Prostate gland (tissue), 2 donors: Measurements from ENCODE around the gene MYADM. TPM values are rescaled to one million over a fixed set of nuclear protein-coding genes. Genes with fewer than 3 reads are reported as not detected.

Experiments used
- DNase-seq: peaks from one replicate; pipeline ENCODE4 v3.0.0-alpha.2; 2019; ENCODE audit warnings: low spot score
- H3K27ac ChIP-seq, 2 donors: fragments of 200-600 bp; sonication (generic); 2 replicates each; pipeline ENCODE4 v1.5.1; 2017 to 2019
- H3K27me3 ChIP-seq: fragments of 200-600 bp; sonication (generic); replicated peaks from 2 replicates; pipeline ENCODE4 v1.5.1; 2019; ENCODE audit not compliant: insufficient read depth
- H3K36me3 ChIP-seq, 2 donors: fragments of 200-600 bp; sonication (generic); 1 replicate in 1 of 2; 2 replicates in 1 of 2; pipeline versions ENCODE4 v1.5.1 to v1.8.1; 2017 to 2019
- H3K4me1 ChIP-seq: fragments of 200-600 bp; sonication (generic); replicated peaks from 2 replicates; pipeline ENCODE4 v1.5.1; 2019
- H3K4me3 ChIP-seq, 2 donors: fragments of 200-600 bp; sonication (generic); 2 replicates each; pipeline ENCODE4 v1.5.1; 2017 to 2019
- H3K9me3 ChIP-seq: fragments of 200-600 bp; sonication (generic); 2 replicates; pipeline ENCODE4 v1.5.1; 2017
- CTCF ChIP-seq, 4 experiments: fragments of 200-600 bp in 2 of 4; fragments of 450-650 bp in 2 of 4; sonication (generic) in 2 of 4; IDR thresholded peaks; 1 replicate in 3 of 4; 2 replicates in 1 of 4; pipeline ENCODE4 v1.5.1; 2016 to 2019; ENCODE audit warnings: antibody characterized with exemption in 4 of 4, mild to moderate bottlenecking in 2 of 4, moderate library complexity in 2 of 4
- POLR2A ChIP-seq: fragments of 450-650 bp; IDR thresholded peaks from one replicate; pipeline ENCODE4 v1.6.1; 2016; ENCODE audit warnings: antibody characterized with exemption, mild to moderate bottlenecking
- POLR2AphosphoS5 ChIP-seq: sonication (generic); formaldehyde crosslinking; IDR thresholded peaks from one replicate; pipeline ENCODE4 v1.6.1; 2017; ENCODE audit warnings: antibody characterized with exemption
- WGBS: methylation state at CpG from one replicate; pipeline ENCODE4 v1.1.5; 2018; 5-methylcytosine and 5-hydroxymethylcytosine counted together
- intact Hi-C: fragments of 100-400 bp; cut with DNase I; formaldehyde crosslinking; loops from one replicate; pipeline ENCODE4 v1.14.2; 2022
- total RNA-seq, 2 donors: library from RNA; depleted of rRNA; stranded (reverse); fragments of >200 nt; gene quantifications; one replicate each; pipeline ENCODE4 v1.1.0, GENCODE V29; 2016

The MYADM gene
- total RNA-seq, 2 donors from 2014 or later: 56.4 to 96.3 TPM

- DNase-seq: no peak
- intact Hi-C loops: no loop called here
- H3K27me3 ChIP-seq: peaks cover 17% of the 10 kb centered on the region
- TF ChIP-seq POLR2AphosphoS5 (no peak), POLR2A (no peak), CTCF (IDR thresholded peaks at IDR 0.05) (no peak)
- H3K4me3 ChIP-seq: no peak overlapping the region
- H3K9me3 ChIP-seq: no peaks in the 10 kb centered on the region
- no peaks in the 10 kb centered on the region for H3K36me3 ChIP-seq
- H3K4me1 ChIP-seq: peaks cover 6% of the 10 kb centered on the region
- no peak overlapping the region for H3K27ac ChIP-seq
- WGBS: 25% methylated on average over 12 of the region's 12 CpGs
These were observed 16.6 kb downstream of the MYADM start for GRCh38 chr19:53884256-53884655.

GRCh38 chr19:53885036-53885435 lies 17.4 kb downstream of the MYADM start:
- H3K27ac ChIP-seq: no peak overlapping the region
- peaks cover 6% of the 10 kb centered on the region for H3K4me1 ChIP-seq
- 94% methylated on average over 10 of the region's 10 CpGs for WGBS
- peaks cover 14% of the 10 kb centered on the region for H3K27me3 ChIP-seq
- H3K9me3 ChIP-seq: no peaks in the 10 kb centered on the region
- H3K36me3 ChIP-seq: no peaks in the 10 kb centered on the region
- intact Hi-C loops: no loop called here
- no peak for DNase-seq
- TF ChIP-seq POLR2A (no peak), CTCF (IDR thresholded peaks at IDR 0.05) (no peak), POLR2AphosphoS5 (no peak)
- H3K4me3 ChIP-seq: no peak overlapping the region

GRCh38 chr19:53892301-53892980 lies 24.8 kb downstream of the MYADM start:
- Histone ChIP-seq H3K9me3 (no peaks in the 10 kb centered on the region), H3K4me1 (no peaks in the 10 kb centered on the region), H3K4me3 (no peak overlapping the region), H3K27ac (no peak overlapping the region), H3K36me3 (no peaks in the 10 kb centered on the region), H3K27me3 (peaks cover 2% of the 10 kb centered on the region)
- 68% methylated on average over 23 of the region's 23 CpGs for WGBS
- intact Hi-C loops: no loop called here
- no peak for TF ChIP-seq POLR2AphosphoS5
- DNase-seq: no peak

- H3K9me3 ChIP-seq: no peaks in the 10 kb centered on the region
- no peaks in the 10 kb centered on the region for H3K4me1 ChIP-seq
- intact Hi-C loops: no loop called here
- peaks cover 2% of the 10 kb centered on the region for H3K27me3 ChIP-seq
- H3K27ac ChIP-seq: no peak overlapping the region
- DNase-seq: no peak
- no peak overlapping the region for H3K4me3 ChIP-seq
- no peak for TF ChIP-seq POLR2AphosphoS5
- no peak for TF ChIP-seq POLR2A
- no peak for TF ChIP-seq CTCF (IDR thresholded peaks at IDR 0.05)
- H3K36me3 ChIP-seq: no peaks in the 10 kb centered on the region
- 67% methylated on average over 8 of the region's 8 CpGs for WGBS
These were observed 25.3 kb downstream of the MYADM start for GRCh38 chr19:53892981-53893325.

- peaks cover 5% of the 10 kb centered on the region for H3K27me3 ChIP-seq
- 70% methylated on average over 9 of the region's 9 CpGs for WGBS
- H3K4me1 ChIP-seq: no peaks in the 10 kb centered on the region
These were observed 27.0 kb downstream of the MYADM start for GRCh38 chr19:53894707-53895106.

More at GRCh38 chr19:53894707-53895106, 27.0 kb downstream of the MYADM start:
- Histone ChIP-seq H3K27ac (no peak overlapping the region), H3K4me3 (no peak overlapping the region), H3K36me3 (no peaks in the 10 kb centered on the region), H3K9me3 (no peaks in the 10 kb centered on the region)
- no peak for DNase-seq
- intact Hi-C loops: no loop called here
- TF ChIP-seq POLR2A: no peak
- TF ChIP-seq CTCF (IDR thresholded peaks at IDR 0.05): no peak
- TF ChIP-seq POLR2AphosphoS5: no peak
